ENCODE results near the gene OR5H2.

DNA sequence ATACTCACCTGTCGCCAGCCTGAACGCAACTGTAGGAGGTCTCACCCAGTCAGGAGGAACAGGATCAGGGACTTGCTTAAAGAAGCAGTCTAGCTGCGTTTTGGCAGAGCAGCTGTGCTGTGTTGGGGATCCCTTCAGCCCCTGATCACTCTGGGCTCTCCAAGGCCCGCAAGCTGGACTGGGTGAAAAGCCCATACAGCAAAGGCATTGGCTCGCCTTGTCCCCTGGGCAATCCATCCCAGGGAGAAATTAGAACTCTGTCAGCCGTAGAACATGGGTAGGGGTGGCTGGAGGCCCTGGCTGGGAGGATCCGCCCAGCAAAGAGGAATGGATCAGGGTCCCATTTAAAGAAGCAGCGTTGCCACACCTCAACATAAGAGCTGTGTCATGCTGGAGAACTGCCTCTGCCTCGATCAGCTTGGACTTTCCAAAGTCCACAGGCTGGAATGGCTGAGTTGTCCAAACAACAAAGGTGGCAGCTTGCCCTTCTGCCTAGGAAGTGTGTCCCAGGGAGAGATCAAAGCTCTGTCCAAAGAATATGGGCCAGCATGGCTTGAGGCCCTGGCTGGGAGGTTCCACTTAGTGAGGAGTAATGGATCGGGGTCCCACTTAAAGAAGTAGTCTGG is 9.1 kb downstream of the OR5H2 start:
- TF ChIP-seq, protein P1, sequence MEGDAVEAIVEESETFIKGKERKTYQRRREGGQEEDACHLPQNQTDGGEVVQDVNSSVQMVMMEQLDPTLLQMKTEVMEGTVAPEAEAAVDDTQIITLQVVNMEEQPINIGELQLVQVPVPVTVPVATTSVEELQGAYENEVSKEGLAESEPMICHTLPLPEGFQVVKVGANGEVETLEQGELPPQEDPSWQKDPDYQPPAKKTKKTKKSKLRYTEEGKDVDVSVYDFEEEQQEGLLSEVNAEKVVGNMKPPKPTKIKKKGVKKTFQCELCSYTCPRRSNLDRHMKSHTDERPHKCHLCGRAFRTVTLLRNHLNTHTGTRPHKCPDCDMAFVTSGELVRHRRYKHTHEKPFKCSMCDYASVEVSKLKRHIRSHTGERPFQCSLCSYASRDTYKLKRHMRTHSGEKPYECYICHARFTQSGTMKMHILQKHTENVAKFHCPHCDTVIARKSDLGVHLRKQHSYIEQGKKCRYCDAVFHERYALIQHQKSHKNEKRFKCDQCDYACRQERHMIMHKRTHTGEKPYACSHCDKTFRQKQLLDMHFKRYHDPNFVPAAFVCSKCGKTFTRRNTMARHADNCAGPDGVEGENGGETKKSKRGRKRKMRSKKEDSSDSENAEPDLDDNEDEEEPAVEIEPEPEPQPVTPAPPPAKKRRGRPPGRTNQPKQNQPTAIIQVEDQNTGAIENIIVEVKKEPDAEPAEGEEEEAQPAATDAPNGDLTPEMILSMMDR (IDR thresholded peaks at IDR 0.05): no peak
- TF ChIP-seq POLR2A (IDR thresholded peaks at IDR 0.05): no peak

All from adrenal gland (tissue), 5 donors.